ENCODE measurements around the gene UBC.
"Not testable (repeated sequence)": the region's sequence is repeated elsewhere in the genome, so short reads cannot be mapped to it uniquely, and the experiment has no call there.

DNA sequence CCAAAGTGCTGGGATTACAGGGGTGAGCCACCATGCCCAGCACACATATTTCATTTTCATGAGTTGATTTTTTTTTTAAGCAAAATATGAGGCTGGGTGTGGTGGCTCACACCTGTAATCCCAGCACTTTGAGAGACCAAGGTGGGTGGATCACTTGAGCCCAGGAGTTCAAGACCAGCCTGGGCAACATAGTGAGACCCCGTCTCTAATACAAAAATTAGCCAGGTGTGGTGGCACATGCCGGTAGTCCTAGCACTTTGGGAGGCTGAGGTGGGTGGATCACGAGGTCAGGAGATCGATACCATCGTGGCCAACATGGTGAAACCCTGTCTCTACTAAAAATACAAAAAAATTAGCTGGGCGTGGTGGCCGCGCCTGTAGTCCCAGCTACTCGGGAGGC is 17.1 kb upstream of the UBC start:
- not testable (repeated sequence) for TF ChIP-seq EZH2 (IDR thresholded peaks at IDR 0.05); POLR2AphosphoS5 (IDR thresholded peaks at IDR 0.05; ENCODE audit: borderline replicate concordance, low read depth, low read length)
